Measurements from ENCODE around the gene CGA.

CGA gene

GRCh38 chr6:87102151-87102621 lies 7.3 kb upstream of the CGA start:
- no peak for TF ChIP-seq CTCF (conservative IDR thresholded peaks at IDR 0.05)

GRCh38 chr6:87101067-87101466 lies 6.2 kb upstream of the CGA start:
- no peak for TF ChIP-seq CTCF (conservative IDR thresholded peaks at IDR 0.05)
- H3K27ac ChIP-seq = no peak overlapping the region

More at GRCh38 chr6:87102151-87102621, 7.3 kb upstream of the CGA start:
- no peak overlapping the region for H3K27ac ChIP-seq

- TF ChIP-seq CTCF (conservative IDR thresholded peaks at IDR 0.05) = no peak
- peak overlapping the region; percentile 43; the same call in 1 of the 2 replicates for H3K27ac ChIP-seq
Observed at GRCh38 chr6:87100216-87100615, 5.3 kb upstream of the CGA start.

GRCh38 chr6:87099472-87099871 lies 4.6 kb upstream of the CGA start:
- peak overlapping the region; percentile 43 for H3K27ac ChIP-seq
- no peak for TF ChIP-seq CTCF (conservative IDR thresholded peaks at IDR 0.05)

- H3K27ac ChIP-seq = no peak overlapping the region
Observed at GRCh38 chr6:87094576-87094975, 330 bp downstream of the CGA start.

GRCh38 chr6:87093651-87094050 lies 1.3 kb downstream of the CGA start:
- no peak overlapping the region for H3K27ac ChIP-seq
- TF ChIP-seq CTCF (conservative IDR thresholded peaks at IDR 0.05) = no peak

More at GRCh38 chr6:87094576-87094975, 330 bp downstream of the CGA start:
- no peak for TF ChIP-seq CTCF (conservative IDR thresholded peaks at IDR 0.05)

- no peak overlapping the region for H3K27ac ChIP-seq
- no peak for TF ChIP-seq CTCF (conservative IDR thresholded peaks at IDR 0.05)
Observed at GRCh38 chr6:87093199-87093598, 1.7 kb downstream of the CGA start.

Measured in VCaP (cell line).